ENCODE results near the gene STAG1. TPM values are rescaled to one million over a fixed set of nuclear protein-coding genes. Genes with fewer than 3 reads are reported as not detected.

Gene STAG1
- total and polyA plus RNA-seq, 2 experiments from 2014 or later: 9.0 to 21.9 TPM

GRCh38 chr3:136351905-136352304 is 400.3 kb downstream of the STAG1 start:
- Histone ChIP-seq H3K79me2 (replicated peaks; ENCODE audit: insufficient read depth) (no peaks in the 10 kb centered on the region), H3F3A (replicated peaks; ENCODE audit: low read depth) (no peaks in the 10 kb centered on the region), H3K4me3 (no peak overlapping the region), H4K20me1 (replicated peaks; ENCODE audit: insufficient read depth) (no peaks in the 10 kb centered on the region), H3K27ac (ENCODE audit: low read depth) (no peak overlapping the region), H3K9me2 (ENCODE audit: insufficient read depth) (no peaks in the 10 kb centered on the region), H3K4me1 (ENCODE audit: insufficient read depth) (no peaks in the 10 kb centered on the region; the same call in 1 of the 2 replicates), H3K36me3 (ENCODE audit: insufficient read depth) (no peaks in the 10 kb centered on the region), H3K27me3 (ENCODE audit: insufficient read depth) (no peaks in the 10 kb centered on the region), H3K4me2 (no peak overlapping the region), H2AFZ (no peak overlapping the region)
- Mint-ChIP-seq H3K27ac (no peak overlapping the region), H3K36me3 (ENCODE audit: low read depth) (peaks cover 10% of the 10 kb centered on the region; the same call in 2 of the 3 replicates), H3K4me3 (no peak overlapping the region), H3K9me3 (no peaks in the 10 kb centered on the region; the same call in 2 of the 3 replicates), H3K27me3 (ENCODE audit: insufficient read depth, low read depth, poor library complexity) (peaks cover 1% of the 10 kb centered on the region), H3K4me1 (peaks cover 12% of the 10 kb centered on the region)
- no peak for TF ChIP-seq JUNB (IDR thresholded peaks at IDR 0.05; ENCODE audit: unreplicated experiment)
- peak in 1 of 2 experiments; percentile 48; a peak in 2 of 4 replicates for TF ChIP-seq CTCF (conservative IDR thresholded peaks at IDR 0.05; ENCODE audit: low read depth in 2 of 2)
- DNase-seq (ENCODE audit: low spot score): peak; percentile 25
- ATAC-seq: no peak

- no peak overlapping the region for H3K4me3 ChIP-seq
- Mint-ChIP-seq H3K4me3 (no peak overlapping the region), H3K4me1 (peaks cover 12% of the 10 kb centered on the region), H3K27me3 (ENCODE audit: insufficient read depth, low read depth, poor library complexity) (peaks cover 1% of the 10 kb centered on the region), H3K36me3 (ENCODE audit: low read depth) (peaks cover 10% of the 10 kb centered on the region; the same call in 2 of the 3 replicates), H3K27ac (no peak overlapping the region), H3K9me3 (no peaks in the 10 kb centered on the region; the same call in 2 of the 3 replicates)
- H2AFZ ChIP-seq: no peak overlapping the region
- no peak for ATAC-seq
- no peak overlapping the region for H3K27ac ChIP-seq (ENCODE audit: low read depth)
- no peaks in the 10 kb centered on the region for H3K9me2 ChIP-seq (ENCODE audit: insufficient read depth)
- H3K79me2 ChIP-seq (replicated peaks; ENCODE audit: insufficient read depth): no peaks in the 10 kb centered on the region
- no peaks in the 10 kb centered on the region; the same call in 1 of the 2 replicates for H3K4me1 ChIP-seq (ENCODE audit: insufficient read depth)
- DNase-seq (ENCODE audit: low spot score): no peak
- H3K36me3 ChIP-seq (ENCODE audit: insufficient read depth): no peaks in the 10 kb centered on the region
- no peak overlapping the region for H3K4me2 ChIP-seq
- H4K20me1 ChIP-seq (replicated peaks; ENCODE audit: insufficient read depth): no peaks in the 10 kb centered on the region
- H3F3A ChIP-seq (replicated peaks; ENCODE audit: low read depth): no peaks in the 10 kb centered on the region
- no peaks in the 10 kb centered on the region for H3K27me3 ChIP-seq (ENCODE audit: insufficient read depth)
- no peak for TF ChIP-seq ZNF462 (CRISPR knock-in tag; IDR thresholded peaks at IDR 0.05)
- no peak for TF ChIP-seq ZNF114 (CRISPR knock-in tag; IDR thresholded peaks at IDR 0.05)
- TF ChIP-seq POLR2AphosphoS5 (IDR thresholded peaks at IDR 0.05; ENCODE audit: low read depth): no peak
- TF ChIP-seq JUNB (IDR thresholded peaks at IDR 0.05; ENCODE audit: unreplicated experiment): no peak
- no peak for TF ChIP-seq ZNF331 (CRISPR knock-in tag; IDR thresholded peaks at IDR 0.05; ENCODE audit: low read depth)
- TF ChIP-seq EZH2 (IDR thresholded peaks at IDR 0.05; ENCODE audit: low read depth, unreplicated experiment): no peak
- no peak for TF ChIP-seq ETS1 (IDR thresholded peaks at IDR 0.05)
- no peak for TF ChIP-seq REST (IDR thresholded peaks at IDR 0.05; ENCODE audit: unreplicated experiment)
These were observed 400.8 kb downstream of the STAG1 start for GRCh38 chr3:136351351-136351750.
